Right lobe of liver (tissue), 4 donors: ENCODE data around the gene PCNA.

Experiments
- CTCF ChIP-seq, 4 donors: fragments of 200-600 bp in 3 of 4; fragments of 450-650 bp in 1 of 4; IDR thresholded peaks; one replicate each; pipeline versions ENCODE4 v1.5.1 to v1.8.0; 2016 to 2022; ENCODE audit warnings: antibody characterized with exemption in 4 of 4, mild to moderate bottlenecking in 2 of 4
- POLR2A ChIP-seq: fragments of 450-650 bp; IDR thresholded peaks from one replicate; pipeline ENCODE4 v1.6.1; 2017; ENCODE audit warnings: antibody characterized with exemption, mild to moderate bottlenecking
- donor health status: DM: no; HTN: no; CAD: no.
- donor health status: DM: no; HTN: no; CAD: no.
- donor health status: DM: no; HTN: yes; CAD: no.

- TF ChIP-seq POLR2A (peak; percentile 93), CTCF (IDR thresholded peaks at IDR 0.05) (peak in 3 of 4 donors; percentile 21 to 44 (median 36))
Observed at GRCh38 chr20:5119435-5120184, at the start of gene PCNA.
